ENCODE measurements around the gene CHST8. TPM values are rescaled to one million over a fixed set of nuclear protein-coding genes. Genes with fewer than 3 reads are reported as not detected.
"Not testable (repeated sequence)": the region's sequence is repeated elsewhere in the genome, so short reads cannot be mapped to it uniquely, and the experiment has no call there.

CHST8 gene
- total RNA-seq, 1 donor from 2014 or later: 3.0 TPM

DNA sequence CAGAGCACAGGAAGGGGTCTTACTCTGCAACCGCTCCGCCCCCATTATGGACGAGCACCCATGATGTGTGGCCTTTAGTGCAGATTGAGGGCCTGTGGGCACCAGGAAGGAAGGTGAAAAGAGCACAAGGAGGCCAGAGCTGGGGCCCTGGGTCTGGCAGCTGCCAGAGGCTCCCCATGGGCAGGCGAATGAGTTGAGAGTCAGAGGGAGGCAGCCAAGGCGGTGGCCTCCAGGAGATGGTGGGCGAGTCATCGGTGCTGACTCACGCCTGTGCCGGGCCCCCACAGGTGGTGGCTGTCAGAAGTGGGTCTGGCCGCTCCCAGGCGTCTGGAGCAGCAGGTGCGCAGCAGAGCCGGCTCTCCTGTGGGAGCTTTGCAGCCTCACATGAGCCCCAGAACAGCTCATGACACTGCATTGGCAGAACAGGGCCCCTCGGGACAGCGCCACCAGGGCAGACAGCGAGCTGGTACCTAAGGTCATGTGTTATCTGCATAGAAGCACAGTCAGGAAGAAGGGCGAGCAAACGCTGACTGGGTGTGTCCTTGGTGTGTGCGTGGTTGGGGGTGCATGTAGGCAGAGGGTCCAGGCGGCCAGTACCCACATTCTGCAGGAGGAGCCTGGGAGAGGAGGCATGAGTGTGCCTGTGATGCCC lies 68.8 kb downstream of the CHST8 start:
- Mint-ChIP-seq H3K27me3 (peaks cover 14% of the 10 kb centered on the region), H3K9me3 (ENCODE audit: low read depth) (no peaks in the 10 kb centered on the region), H3K27ac (no peak overlapping the region), H3K36me3 (ENCODE audit: insufficient read depth) (no peaks in the 10 kb centered on the region), H3K4me1 (ENCODE audit: low read depth) (no peaks in the 10 kb centered on the region), H3K4me3 (ENCODE audit: low read depth) (no peak overlapping the region)
- no peak for DNase-seq (ENCODE audit: low spot score, unreplicated experiment)
- TF ChIP-seq, protein P1, sequence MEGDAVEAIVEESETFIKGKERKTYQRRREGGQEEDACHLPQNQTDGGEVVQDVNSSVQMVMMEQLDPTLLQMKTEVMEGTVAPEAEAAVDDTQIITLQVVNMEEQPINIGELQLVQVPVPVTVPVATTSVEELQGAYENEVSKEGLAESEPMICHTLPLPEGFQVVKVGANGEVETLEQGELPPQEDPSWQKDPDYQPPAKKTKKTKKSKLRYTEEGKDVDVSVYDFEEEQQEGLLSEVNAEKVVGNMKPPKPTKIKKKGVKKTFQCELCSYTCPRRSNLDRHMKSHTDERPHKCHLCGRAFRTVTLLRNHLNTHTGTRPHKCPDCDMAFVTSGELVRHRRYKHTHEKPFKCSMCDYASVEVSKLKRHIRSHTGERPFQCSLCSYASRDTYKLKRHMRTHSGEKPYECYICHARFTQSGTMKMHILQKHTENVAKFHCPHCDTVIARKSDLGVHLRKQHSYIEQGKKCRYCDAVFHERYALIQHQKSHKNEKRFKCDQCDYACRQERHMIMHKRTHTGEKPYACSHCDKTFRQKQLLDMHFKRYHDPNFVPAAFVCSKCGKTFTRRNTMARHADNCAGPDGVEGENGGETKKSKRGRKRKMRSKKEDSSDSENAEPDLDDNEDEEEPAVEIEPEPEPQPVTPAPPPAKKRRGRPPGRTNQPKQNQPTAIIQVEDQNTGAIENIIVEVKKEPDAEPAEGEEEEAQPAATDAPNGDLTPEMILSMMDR (IDR thresholded peaks at IDR 0.05; ENCODE audit: unreplicated experiment): no peak

GRCh38 chr19:33691030-33691427 lies 69.3 kb downstream of the CHST8 start:
- Mint-ChIP-seq H3K27me3 (peaks cover 10% of the 10 kb centered on the region), H3K9me3 (ENCODE audit: low read depth) (no peaks in the 10 kb centered on the region), H3K4me3 (ENCODE audit: low read depth) (no peak overlapping the region), H3K4me1 (ENCODE audit: low read depth) (no peaks in the 10 kb centered on the region), H3K27ac (no peak overlapping the region), H3K36me3 (ENCODE audit: insufficient read depth) (no peaks in the 10 kb centered on the region)
- no peak for DNase-seq (ENCODE audit: low spot score, unreplicated experiment)
- TF ChIP-seq, protein P1 (IDR thresholded peaks at IDR 0.05; ENCODE audit: unreplicated experiment): no peak

DNA sequence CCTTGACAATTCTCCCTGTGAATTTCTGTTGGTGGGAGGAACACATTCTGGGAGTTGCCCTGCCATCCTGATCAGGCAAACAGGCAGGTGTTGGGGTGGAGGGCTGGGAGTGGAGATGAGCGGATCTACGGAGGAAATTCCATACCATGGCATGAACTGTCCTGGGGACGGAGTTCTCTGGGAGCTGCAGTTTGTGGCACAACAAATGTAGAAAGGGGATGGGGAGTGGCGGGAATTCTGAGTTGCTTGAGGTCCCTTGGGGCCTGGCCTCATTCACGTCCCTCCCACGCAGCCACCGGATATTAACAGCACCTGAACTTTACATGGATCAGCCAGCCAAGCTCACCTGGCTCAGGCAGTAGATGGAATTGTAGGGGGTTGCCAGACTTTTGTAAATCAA lies 70.0 kb downstream of the CHST8 start:
- no peaks in the 10 kb centered on the region for H3K9me3 Mint-ChIP-seq (ENCODE audit: low read depth)
- no peak overlapping the region for H3K4me3 Mint-ChIP-seq (ENCODE audit: low read depth)
- H3K27ac Mint-ChIP-seq: no peak overlapping the region
- TF ChIP-seq, protein P1 (IDR thresholded peaks at IDR 0.05; ENCODE audit: unreplicated experiment): no peak
- peaks cover 4% of the 10 kb centered on the region for H3K27me3 Mint-ChIP-seq
- no peaks in the 10 kb centered on the region for H3K36me3 Mint-ChIP-seq (ENCODE audit: insufficient read depth)
- H3K4me1 Mint-ChIP-seq (ENCODE audit: low read depth): no peaks in the 10 kb centered on the region
- DNase-seq (ENCODE audit: low spot score, unreplicated experiment): no peak

- H3K27ac Mint-ChIP-seq: no peak overlapping the region
- H3K27me3 Mint-ChIP-seq: no peaks in the 10 kb centered on the region
Observed at GRCh38 chr19:33693678-33694077, 71.9 kb downstream of the CHST8 start.

DNA sequence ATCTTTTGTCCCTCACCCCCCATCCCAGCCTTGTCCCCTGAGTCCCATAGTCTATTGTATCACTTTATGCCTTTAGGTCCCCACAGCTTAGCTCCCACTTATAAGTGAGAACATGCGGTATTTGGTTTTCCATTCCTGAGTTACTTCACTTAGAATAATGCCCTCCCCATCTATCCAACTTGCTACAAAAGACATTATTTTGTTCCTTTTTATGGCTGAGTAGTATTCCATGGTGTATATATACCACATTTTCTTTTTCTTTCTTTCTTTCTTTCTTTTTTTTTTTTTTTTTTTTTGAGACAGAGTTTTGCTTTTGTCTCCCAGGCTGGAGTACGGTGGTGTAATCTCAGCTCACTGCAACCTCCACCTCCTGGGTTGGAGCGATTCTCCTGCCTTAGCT lies 73.8 kb downstream of the CHST8 start:
- not testable (repeated sequence) for H3K36me3 Mint-ChIP-seq (ENCODE audit: insufficient read depth); H3K27ac Mint-ChIP-seq; H3K27me3 Mint-ChIP-seq; H3K9me3 Mint-ChIP-seq (ENCODE audit: low read depth); DNase-seq (ENCODE audit: low spot score, unreplicated experiment); H3K4me3 Mint-ChIP-seq (ENCODE audit: low read depth); H3K4me1 Mint-ChIP-seq (ENCODE audit: low read depth)

More at GRCh38 chr19:33693678-33694077, 71.9 kb downstream of the CHST8 start:
- no peaks in the 10 kb centered on the region for H3K36me3 Mint-ChIP-seq (ENCODE audit: insufficient read depth)
- TF ChIP-seq, protein P1 (IDR thresholded peaks at IDR 0.05; ENCODE audit: unreplicated experiment): no peak
- no peak for DNase-seq (ENCODE audit: low spot score, unreplicated experiment)
- no peak overlapping the region for H3K4me3 Mint-ChIP-seq (ENCODE audit: low read depth)
- no peaks in the 10 kb centered on the region for H3K4me1 Mint-ChIP-seq (ENCODE audit: low read depth)
- H3K9me3 Mint-ChIP-seq (ENCODE audit: low read depth): no peaks in the 10 kb centered on the region

DNA sequence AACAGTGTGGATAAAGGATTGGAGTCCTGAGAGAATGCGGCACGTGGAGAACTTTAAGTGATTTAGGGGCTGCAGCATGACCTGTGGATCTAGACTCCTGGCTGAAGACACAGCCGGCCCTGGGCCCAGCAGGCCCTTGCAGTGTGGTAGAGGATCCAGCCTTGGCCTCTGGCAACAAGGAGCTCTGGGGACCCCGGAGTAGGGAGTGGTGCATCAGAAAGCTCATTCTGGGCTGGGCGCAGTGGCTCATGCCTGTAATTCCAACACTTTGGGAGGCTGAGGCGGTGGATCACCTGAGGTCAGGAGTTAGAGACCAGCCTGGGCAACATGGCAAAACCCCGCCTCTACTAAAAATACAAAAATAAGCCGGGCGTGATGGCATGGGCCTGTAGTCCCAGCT lies 76.0 kb downstream of the CHST8 start:
- TF ChIP-seq, protein P1 (IDR thresholded peaks at IDR 0.05; ENCODE audit: unreplicated experiment): no peak
- DNase-seq (ENCODE audit: low spot score, unreplicated experiment): no peak
- H3K4me3 Mint-ChIP-seq (ENCODE audit: low read depth): no peak overlapping the region
- H3K27ac Mint-ChIP-seq: no peak overlapping the region
- H3K36me3 Mint-ChIP-seq (ENCODE audit: insufficient read depth): no peaks in the 10 kb centered on the region
- H3K27me3 Mint-ChIP-seq: peaks cover 2% of the 10 kb centered on the region
- H3K4me1 Mint-ChIP-seq (ENCODE audit: low read depth): no peaks in the 10 kb centered on the region
- H3K9me3 Mint-ChIP-seq (ENCODE audit: low read depth): no peaks in the 10 kb centered on the region
